HepG2 (cell line): Measurements from ENCODE around the gene SETD1A. TPM values are rescaled to one million over a fixed set of nuclear protein-coding genes. Genes with fewer than 3 reads are reported as not detected.
"Not testable (repeated sequence)": the region's sequence is repeated elsewhere in the genome, so short reads cannot be mapped to it uniquely, and the experiment has no call there.

Source experiments
- ATAC-seq: fragments of 200-7000 bp; cut with Tn5 transposase; 3 replicates; pipeline ENCODE4 v1.9.1; 2020; ENCODE audit warnings: mild to moderate bottlenecking, moderate library complexity
- BruUV-seq: library from RNA; stranded (reverse); fragments of 400-500 nt; replicated peaks from 2 replicates; lab custom pipeline; 2021; lab: Mats Ljungman, UMichigan
- CTCF ChIA-PET: fragments of 300-600 bp; formaldehyde crosslinking; extraction: SDS; loops from one replicate; lab custom pipeline; 2021; ENCODE audit warnings: low total read pairs, inconsistent platforms, low intra/inter-chr PET ratio; lab: Yijun Ruan, JAX
- POLR2A ChIA-PET: fragments of 350-600 bp; sonication (Branson Sonifier 250); formaldehyde crosslinking; loops from one replicate; lab custom pipeline; 2020; ENCODE audit warnings: antibody characterized with exemption, inconsistent platforms; lab: Yijun Ruan, JAX
- DNase-seq: peaks from one replicate; pipeline ENCODE4 v3.0.0-alpha.2; 2015; ENCODE audit warnings: low spot score
- FAIRE-seq: peaks from 3 replicates; lab custom pipeline; 2011; peaks lifted over from hg19 to GRCh38; lab: Jason Lieb, UNC
- H2AFZ ChIP-seq: one replicate; pipeline ENCODE4 v1.6.1; 2011; ENCODE audit warnings: low read length, inconsistent platforms
- H3K27ac ChIP-seq: fragments of 300-600 bp; 3 replicates; pipeline ENCODE4 v1.8.0; 2011; ENCODE audit warnings: mixed run types, mild to moderate bottlenecking, mixed read lengths, low read length, inconsistent platforms; ENCODE audit not compliant: insufficient read depth; ENCODE audit errors: extremely low read length
- H3K27me3 ChIP-seq, 2 experiments: fragments of 200-600 bp in 1 of 2; 2 replicates in 1 of 2; 3 replicates in 1 of 2; pipeline versions ENCODE4 v1.6.0 to v1.8.0; 2011; ENCODE audit warnings: low read length in 2 of 2, mild to moderate bottlenecking in 2 of 2, moderate library complexity in 2 of 2, inconsistent platforms in 1 of 2; ENCODE audit not compliant: insufficient read depth in 2 of 2, control insufficient read depth in 1 of 2
- H3K36me3 ChIP-seq, 2 experiments: fragments of 200-600 bp in 1 of 2; replicated peaks in 1 of 2; 2 replicates in 1 of 2; 3 replicates in 1 of 2; pipeline versions ENCODE4 v1.5.1 to v1.8.0; 2011; ENCODE audit warnings: low read length in 2 of 2, inconsistent platforms in 1 of 2; ENCODE audit not compliant: insufficient read depth in 2 of 2, control insufficient read depth in 1 of 2
- H3K4me1 ChIP-seq: 2 replicates; pipeline ENCODE4 v1.5.1; 2012; ENCODE audit warnings: low read length, inconsistent platforms; ENCODE audit not compliant: insufficient read depth
- H3K4me2 ChIP-seq: 2 replicates; pipeline ENCODE4 v1.6.0; 2011; ENCODE audit warnings: low read depth, low read length, inconsistent platforms
- H3K4me3 ChIP-seq, 3 experiments: fragments of 200-600 bp in 1 of 3; sonication (generic), shearing (Covaris generic) in 1 of 3; replicated peaks in 1 of 3; 2 replicates each; pipeline ENCODE4 v1.5.1; 2011 to 2016; ENCODE audit warnings: low read length in 3 of 3, inconsistent platforms in 2 of 3, low read depth in 2 of 3, mild to moderate bottlenecking in 2 of 3, control low read depth in 1 of 3, mixed read lengths in 1 of 3; ENCODE audit not compliant: insufficient read depth in 1 of 3
- H3K79me2 ChIP-seq: one replicate; pipeline ENCODE4 v1.6.1; 2011; ENCODE audit warnings: low read length, inconsistent platforms; ENCODE audit not compliant: insufficient read depth
- H3K9ac ChIP-seq: 2 replicates; pipeline ENCODE4 v1.6.0; 2011; ENCODE audit warnings: mild to moderate bottlenecking, low read depth, low read length, inconsistent platforms; ENCODE audit not compliant: insufficient read depth
- H3K9me3 ChIP-seq: 2 replicates; pipeline ENCODE4 v1.5.1; 2012; ENCODE audit warnings: mild to moderate bottlenecking, low read length
- H4K20me1 ChIP-seq: 2 replicates; pipeline ENCODE4 v1.6.0; 2011; ENCODE audit warnings: inconsistent platforms, mild to moderate bottlenecking, low read length, moderate library complexity; ENCODE audit not compliant: insufficient read depth
- ESRRA ChIP-seq: sonication (generic); formaldehyde crosslinking; IDR thresholded peaks from 2 replicates; pipeline ENCODE4 v1.5.1; 2020; ENCODE audit warnings: mild to moderate bottlenecking, low read depth, missing genetic modification reagents
- PBX3 ChIP-seq: sonication (generic); formaldehyde crosslinking; IDR thresholded peaks from 2 replicates; pipeline ENCODE4 v1.8.1; 2023; ENCODE audit warnings: missing genetic modification reagents, inconsistent platforms, borderline replicate concordance
- ZMYM3 ChIP-seq: sonication (generic); formaldehyde crosslinking; IDR thresholded peaks from 2 replicates; pipeline ENCODE4 v1.5.1; 2020; ENCODE audit warnings: mild to moderate bottlenecking, missing genetic modification reagents
- ZSCAN25 ChIP-seq: sonication (generic); formaldehyde crosslinking; IDR thresholded peaks from 2 replicates; pipeline ENCODE4 v1.8.0; 2022; ENCODE audit warnings: mild to moderate bottlenecking, missing genetic modification reagents
- WGBS: methylation state at CpG from one replicate; pipeline ENCODE4 v1.1.6; 2017; ENCODE audit warnings: low lambda C conversion rate; 5-methylcytosine and 5-hydroxymethylcytosine counted together
- in situ Hi-C: cut with HindIII; loops from 2 replicates; pipeline ENCODE4 v1.10.0; 2017; ENCODE audit warnings: low pct_unique_long_range_greater_than_20kb; ENCODE audit not compliant: extremely low pct_ligation_motif_present
- intact Hi-C: fragments of 100-400 bp; cut with micrococcal nuclease; formaldehyde crosslinking; loops from one replicate; pipeline ENCODE4 v1.10.0; 2022; ENCODE audit not compliant: unreplicated experiment
- polyA plus RNA-seq, 8 experiments: library from polyadenylated mRNA; depleted of rRNA in 3 of 8; stranded (reverse) in 7 of 8; unstranded in 1 of 8; fragments of >200 nt; fragmentation: Illumina TruSeq in 4 of 8; extraction: Trizol in 4 of 8; gene quantifications; 2 replicates each; pipeline versions ENCODE4 v1.2.1 to v1.2.3, GENCODE V29; 2011 to 2016; ENCODE audit warnings: low read depth in 4 of 8, missing spikeins in 1 of 8, mixed read lengths in 1 of 8; ENCODE audit not compliant: insufficient read depth in 1 of 8
- total RNA-seq, 5 experiments: library from RNA; depleted of rRNA; stranded (reverse); fragments of >200 nt; fragmentation: Illumina TruSeq; extraction: Trizol; gene quantifications; 2 replicates each; pipeline ENCODE4 v1.2.3, GENCODE V29; 2016; ENCODE audit warnings: low read depth in 1 of 5

SETD1A gene
- total and polyA plus RNA-seq, 2 of the 13 experiments (the other 11 are each of a cell fraction or from before 2014, with no cell fraction given): 3.8 to 5.6 TPM

- intact Hi-C loops (no loop called here), in situ Hi-C loops (no loop called here)
- Histone ChIP-seq H3K4me1 (peaks cover 35% of the 10 kb centered on the region), H3K9ac (no peak within 1 kb of the TSS), H3K36me3 (no peaks in the 10 kb centered on the region), H3K79me2 (no peaks in the 10 kb centered on the region), H3K27ac (no peak within 1 kb of the TSS), H3K27me3 (peaks cover 6 to 37% of the 10 kb centered on the region in 2 experiments), H4K20me1 (no peaks in the 10 kb centered on the region), H3K4me3 (no peak within 1 kb of the TSS), H3K4me2 (no peak within 1 kb of the TSS), H3K9me3 (no peaks in the 10 kb centered on the region), H2AFZ (no peak within 1 kb of the TSS)
- 0 out of 2 replicates have a peak, but pooled peaks have one; percentile 9 for TF ChIP-seq ZMYM3 (CRISPR knock-in tag)
- 0 out of 2 replicates have a peak, but pooled peaks have one; percentile 28 for TF ChIP-seq ZSCAN25 (CRISPR knock-in tag)
- no peak for TF ChIP-seq ESRRA (CRISPR knock-in tag)
- TF ChIP-seq PBX3: no peak
- WGBS: 32% methylated on average over 44 of the region's 45 CpGs
- FAIRE-seq: no peak
- ChIA-PET POLR2A (no interaction called here), CTCF (interaction anchor here (1.1 kb wide), 1 partner anchor 26 kb away, joined by 3 read pairs; the partner anchor contains the start of gene HSD3B7)
- BruUV-seq: no TSS peak
- DNase-seq: no peak
- ATAC-seq: no peak
Observed at GRCh38 chr16:31010585-31011325, 53.2 kb downstream of the SETD1A start, which contains the start of gene STX1B. STX1B (minus strand) TSS chr16:31010638; CDS start chr16:31010396, 242 bp downstream.

GRCh38 chr16:31011815-31012214, 54.3 kb downstream of the SETD1A start:
- WGBS: 23% methylated on average over 7 of the region's 7 CpGs
- H3K4me3 ChIP-seq, intact Hi-C loops, in situ Hi-C loops, BruUV-seq, H3K9ac ChIP-seq, H2AFZ ChIP-seq, H3K4me2 ChIP-seq, H3K9me3 ChIP-seq, FAIRE-seq, H4K20me1 ChIP-seq, H3K36me3 ChIP-seq, DNase-seq, H3K79me2 ChIP-seq, ATAC-seq, CTCF ChIA-PET, H3K27ac ChIP-seq: not testable (repeated sequence)
- H3K4me1 ChIP-seq: peaks cover 34% of the 10 kb centered on the region
- peaks cover 6 to 37% of the 10 kb centered on the region in 2 experiments for H3K27me3 ChIP-seq
- POLR2A ChIA-PET: interaction anchor here (1.1 kb wide), 1 partner anchor 15 kb away, joined by 4 read pairs; no protein-coding TSS in a partner anchor

- ATAC-seq, H4K20me1 ChIP-seq, in situ Hi-C loops, BruUV-seq, H2AFZ ChIP-seq, H3K4me3 ChIP-seq, H3K36me3 ChIP-seq, H3K9ac ChIP-seq, H3K27ac ChIP-seq, intact Hi-C loops, H3K79me2 ChIP-seq, DNase-seq, FAIRE-seq, CTCF ChIA-PET, H3K9me3 ChIP-seq, H3K4me2 ChIP-seq: not testable (repeated sequence)
- H3K27me3 ChIP-seq: peaks cover 6 to 37% of the 10 kb centered on the region in 2 experiments
- POLR2A ChIA-PET: interaction anchor here (0.5 kb wide), 1 partner anchor 19 kb away, joined by 3 read pairs; no protein-coding TSS in a partner anchor
- H3K4me1 ChIP-seq: peaks cover 23% of the 10 kb centered on the region
Observed at GRCh38 chr16:31013292-31013691, 55.7 kb downstream of the SETD1A start.
